Sigmoid colon (tissue), 7 donors: Measurements from ENCODE around the gene GSTA1. TPM values are rescaled to one million over a fixed set of nuclear protein-coding genes. Genes with fewer than 3 reads are reported as not detected.
"Not testable (repeated sequence)": the region's sequence is repeated elsewhere in the genome, so short reads cannot be mapped to it uniquely, and the experiment has no call there.

ENCODE experiments used
- DNase-seq: peaks from one replicate; pipeline ENCODE4 v3.0.0-alpha.2; 2019
- H3K27ac ChIP-seq, 4 donors: fragments of 200-600 bp; sonication (generic); one replicate each; pipeline ENCODE4 v1.5.1; 2016 to 2019; ENCODE audit warnings: mild to moderate bottlenecking in 1 of 4
- H3K27me3 ChIP-seq, 3 donors: fragments of 200-600 bp; sonication (generic); one replicate each; pipeline ENCODE4 v1.5.1; 2019; ENCODE audit warnings: mild to moderate bottlenecking in 1 of 3
- H3K36me3 ChIP-seq, 4 donors: fragments of 200-600 bp; sonication (generic); one replicate each; pipeline ENCODE4 v1.5.1; 2016 to 2019
- H3K4me1 ChIP-seq, 4 donors: fragments of 200-600 bp; sonication (generic); one replicate each; pipeline ENCODE4 v1.5.1; 2017 to 2019
- H3K4me3 ChIP-seq, 4 donors: fragments of 200-600 bp; sonication (generic); one replicate each; pipeline ENCODE4 v1.5.1; 2017 to 2019; ENCODE audit warnings: mild to moderate bottlenecking in 2 of 4, moderate library complexity in 1 of 4
- H3K9me3 ChIP-seq, 4 donors: fragments of 200-600 bp in 3 of 4; sonication (generic) in 3 of 4; one replicate each; pipeline versions ENCODE4 v1.5.1 to v1.6.1; 2013 to 2019
- EP300 ChIP-seq, 4 donors: sonication (generic); formaldehyde crosslinking; IDR thresholded peaks; one replicate each; pipeline ENCODE4 v1.6.1; 2017; ENCODE audit warnings: antibody characterized with exemption in 4 of 4
- POLR2A ChIP-seq, 2 donors: fragments of 450-650 bp; IDR thresholded peaks; one replicate each; pipeline ENCODE4 v1.6.1; 2016; ENCODE audit warnings: antibody characterized with exemption in 2 of 2, mild to moderate bottlenecking in 2 of 2, moderate library complexity in 2 of 2
- POLR2AphosphoS5 ChIP-seq, 4 donors: sonication (generic); formaldehyde crosslinking; IDR thresholded peaks; one replicate each; pipeline ENCODE4 v1.6.1; 2017; ENCODE audit warnings: antibody characterized with exemption in 4 of 4
- WGBS, 2 donors: extraction: QIAGEN DNeasy Blood & Tissue Kit; methylation state at CpG; one replicate each; pipeline ENCODE4 v1.1.7; 2013; 5-methylcytosine and 5-hydroxymethylcytosine counted together
- intact Hi-C: fragments of 100-400 bp; cut with DNase I; formaldehyde crosslinking; loops from one replicate; pipeline ENCODE4 v1.15.1; 2023
- polyA plus RNA-seq, 3 donors: library from polyadenylated mRNA; stranded (reverse); fragments of 200-250 nt; gene quantifications; one replicate each; pipeline ENCODE4 v1.2.3, GENCODE V29; 2013
- total RNA-seq, 4 donors: library from RNA; depleted of rRNA; stranded (reverse); fragments of >200 nt; gene quantifications; one replicate each; pipeline ENCODE4 v1.1.0, GENCODE V29; 2016
- TF ChIP-seq, protein P1 (sequence below), 4 experiments: fragments of 450-650 bp in 3 of 4; fragments of 200-600 bp in 1 of 4; IDR thresholded peaks; one replicate each; pipeline ENCODE4 v1.5.1; 2016 to 2019; ENCODE audit warnings: antibody characterized with exemption in 4 of 4, mild to moderate bottlenecking in 3 of 4, moderate library complexity in 2 of 4
- donor health status: healthy with polysubstance abuse.
- donor health status: Bipolar disorder and iron deficiency.
- donor health status: healthy.

Gene GSTA1
- total and polyA plus RNA-seq, 7 donors: 0.10 to 19.4 (median 15.6) TPM; not detected in 4

DNA sequence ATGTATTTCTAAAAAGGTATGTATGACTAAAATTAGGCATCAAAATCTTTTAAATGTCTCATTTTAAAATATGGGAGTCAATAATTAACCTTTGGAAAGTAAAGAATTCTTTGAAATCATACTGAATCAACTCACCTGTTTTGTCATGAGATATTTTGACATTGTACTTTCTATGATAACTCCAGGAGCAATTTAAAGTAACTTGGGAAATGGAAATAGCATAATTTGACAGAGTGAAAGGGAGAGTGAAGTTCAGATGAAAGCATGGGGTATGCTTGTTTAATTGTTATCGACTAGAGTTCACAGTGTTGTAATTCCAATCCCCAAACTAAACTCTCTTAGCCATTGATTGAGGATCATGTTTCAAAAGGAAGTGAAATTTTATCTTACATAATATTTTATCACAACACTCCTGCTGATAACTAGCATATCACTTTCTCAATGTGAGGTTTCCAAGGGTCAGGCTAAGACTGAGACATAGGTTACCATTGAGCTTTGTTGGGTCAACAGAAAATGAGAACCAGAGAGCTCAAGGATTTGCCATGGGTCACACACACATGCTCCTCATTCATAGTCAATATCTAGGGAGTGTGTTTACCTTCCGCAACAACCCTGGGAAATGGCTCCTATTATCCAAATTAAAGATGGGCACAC, 2.3 kb downstream of the GSTA1 start:
- TF ChIP-seq, protein P1, sequence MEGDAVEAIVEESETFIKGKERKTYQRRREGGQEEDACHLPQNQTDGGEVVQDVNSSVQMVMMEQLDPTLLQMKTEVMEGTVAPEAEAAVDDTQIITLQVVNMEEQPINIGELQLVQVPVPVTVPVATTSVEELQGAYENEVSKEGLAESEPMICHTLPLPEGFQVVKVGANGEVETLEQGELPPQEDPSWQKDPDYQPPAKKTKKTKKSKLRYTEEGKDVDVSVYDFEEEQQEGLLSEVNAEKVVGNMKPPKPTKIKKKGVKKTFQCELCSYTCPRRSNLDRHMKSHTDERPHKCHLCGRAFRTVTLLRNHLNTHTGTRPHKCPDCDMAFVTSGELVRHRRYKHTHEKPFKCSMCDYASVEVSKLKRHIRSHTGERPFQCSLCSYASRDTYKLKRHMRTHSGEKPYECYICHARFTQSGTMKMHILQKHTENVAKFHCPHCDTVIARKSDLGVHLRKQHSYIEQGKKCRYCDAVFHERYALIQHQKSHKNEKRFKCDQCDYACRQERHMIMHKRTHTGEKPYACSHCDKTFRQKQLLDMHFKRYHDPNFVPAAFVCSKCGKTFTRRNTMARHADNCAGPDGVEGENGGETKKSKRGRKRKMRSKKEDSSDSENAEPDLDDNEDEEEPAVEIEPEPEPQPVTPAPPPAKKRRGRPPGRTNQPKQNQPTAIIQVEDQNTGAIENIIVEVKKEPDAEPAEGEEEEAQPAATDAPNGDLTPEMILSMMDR (IDR thresholded peaks at IDR 0.05): no peak
- TF ChIP-seq EP300 (IDR thresholded peaks at IDR 0.05): no peak
- TF ChIP-seq POLR2AphosphoS5 (IDR thresholded peaks at IDR 0.05): no peak
- no peak for TF ChIP-seq POLR2A (IDR thresholded peaks at IDR 0.05)
- H3K36me3 ChIP-seq: no peaks in the 10 kb centered on the region
- H3K27ac ChIP-seq: no peak overlapping the region
- no peaks in the 10 kb centered on the region for H3K4me1 ChIP-seq
- no peak for DNase-seq
- intact Hi-C loops: no loop called here
- H3K4me3 ChIP-seq: no peak overlapping the region
- H3K9me3 ChIP-seq: no peaks in the 10 kb centered on the region
- H3K27me3 ChIP-seq: no peaks in the 10 kb centered on the region
- WGBS, 2 donors: 66 to 84% methylated on average over 2 of the region's 2 CpGs

DNA sequence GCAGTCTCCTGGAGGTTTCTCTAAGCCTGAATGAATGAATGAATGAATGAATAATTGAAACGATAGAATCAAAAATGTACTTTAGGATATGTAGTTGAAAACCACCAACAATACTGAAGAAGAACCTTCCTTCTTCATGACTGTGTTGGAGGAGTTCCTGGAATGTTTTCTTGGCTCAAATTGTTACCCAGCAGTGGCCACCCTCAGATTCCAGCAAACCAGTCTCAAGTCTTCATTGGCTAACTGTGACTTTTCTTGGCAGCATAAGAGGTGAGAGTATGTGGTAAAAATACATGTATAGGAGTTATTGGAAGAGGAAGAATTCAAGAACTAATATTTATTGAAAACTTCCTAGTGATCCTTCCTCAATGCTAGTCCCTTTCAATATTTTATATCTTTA, 4.3 kb downstream of the GSTA1 start:
- H3K27ac ChIP-seq, H3K36me3 ChIP-seq, intact Hi-C loops, H3K4me1 ChIP-seq, DNase-seq, H3K4me3 ChIP-seq, H3K9me3 ChIP-seq, H3K27me3 ChIP-seq: not testable (repeated sequence)
- WGBS, 2 donors: 86 to 88% methylated on average over 1 of the region's 1 CpG

DNA sequence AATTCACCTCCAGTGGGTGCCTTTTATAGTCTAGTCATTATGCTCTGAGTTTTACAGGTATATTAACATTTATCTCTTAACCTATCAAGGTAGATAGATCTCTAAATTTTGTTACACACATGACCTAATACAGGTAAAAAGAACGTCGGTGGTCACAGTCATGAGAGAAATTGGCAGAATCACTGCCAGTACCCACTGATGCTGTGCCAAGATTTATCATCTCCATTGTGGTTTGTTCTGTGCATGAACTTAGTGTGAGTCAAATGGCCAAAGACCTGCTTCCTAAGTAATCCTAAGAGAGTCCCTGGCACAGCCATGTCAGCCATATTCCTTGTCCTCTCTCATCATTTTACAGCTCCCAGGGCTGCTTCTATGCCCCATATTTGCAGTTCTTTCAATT, 9.2 kb downstream of the GSTA1 start:
- H3K36me3 ChIP-seq, DNase-seq, H3K27ac ChIP-seq, intact Hi-C loops, H3K27me3 ChIP-seq, H3K4me1 ChIP-seq, H3K9me3 ChIP-seq, H3K4me3 ChIP-seq: not testable (repeated sequence)
- 90 to 92% methylated on average over 2 of the region's 2 CpGs for WGBS, 2 donors

DNA sequence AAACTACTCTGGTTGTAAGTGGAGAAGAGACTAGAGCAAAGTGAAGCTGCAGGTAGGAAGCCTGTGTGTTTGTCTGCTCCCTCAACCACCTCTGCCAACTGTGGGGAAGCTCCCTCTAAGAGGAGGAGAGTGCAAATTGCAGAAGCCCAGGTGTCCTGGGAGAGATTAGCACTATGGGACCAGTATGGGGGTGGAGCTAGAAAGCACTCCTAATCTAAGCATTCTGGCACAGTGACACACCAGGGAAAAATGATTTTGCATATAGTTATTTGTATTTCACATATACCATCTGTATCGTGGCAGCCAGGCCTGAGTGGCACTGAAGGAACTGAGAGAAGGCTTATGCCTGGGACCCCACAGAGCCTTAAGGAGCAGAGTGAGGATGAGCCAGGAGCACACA, 12.8 kb downstream of the GSTA1 start:
- WGBS, 2 donors: 0% methylated on average over 1 of the region's 1 CpG
- no peaks in the 10 kb centered on the region for H3K36me3 ChIP-seq
- intact Hi-C loops: no loop called here
- no peak for DNase-seq
- no peaks in the 10 kb centered on the region for H3K4me1 ChIP-seq
- H3K9me3 ChIP-seq: peaks cover 0 to 3% (median 0%) of the 10 kb centered on the region in 4 donors
- no peaks in the 10 kb centered on the region for H3K27me3 ChIP-seq
- no peak for TF ChIP-seq POLR2A (IDR thresholded peaks at IDR 0.05)
- no peak for TF ChIP-seq EP300 (IDR thresholded peaks at IDR 0.05)
- TF ChIP-seq, protein P1 (IDR thresholded peaks at IDR 0.05): no peak
- no peak for TF ChIP-seq POLR2AphosphoS5 (IDR thresholded peaks at IDR 0.05)
- no peak overlapping the region for H3K4me3 ChIP-seq
- no peak overlapping the region for H3K27ac ChIP-seq

DNA sequence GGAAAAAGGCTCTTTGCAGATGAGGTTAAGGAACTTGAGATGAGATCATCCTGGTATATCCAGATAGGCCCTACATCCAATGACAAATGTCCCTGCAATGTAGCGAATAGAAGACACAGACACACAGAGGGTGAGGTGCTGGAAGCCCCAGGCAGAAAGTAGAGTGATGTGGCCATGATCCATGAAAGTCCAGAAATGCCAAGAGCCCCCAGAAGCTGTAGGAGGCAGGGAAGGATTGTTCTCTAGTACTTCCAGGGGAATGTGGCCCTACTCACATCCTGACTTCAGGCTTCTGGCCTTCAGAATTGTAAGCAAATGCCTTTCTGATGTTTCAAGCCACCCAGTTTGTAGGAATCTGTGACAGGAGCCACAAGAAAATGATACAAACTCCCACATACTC, 14.0 kb downstream of the GSTA1 start:
- H3K27ac ChIP-seq, H3K27me3 ChIP-seq, H3K4me3 ChIP-seq, DNase-seq, H3K9me3 ChIP-seq, intact Hi-C loops, H3K4me1 ChIP-seq, H3K36me3 ChIP-seq: not testable (repeated sequence)
- WGBS, 2 donors: 91 to 92% methylated on average over 1 of the region's 1 CpG

DNA sequence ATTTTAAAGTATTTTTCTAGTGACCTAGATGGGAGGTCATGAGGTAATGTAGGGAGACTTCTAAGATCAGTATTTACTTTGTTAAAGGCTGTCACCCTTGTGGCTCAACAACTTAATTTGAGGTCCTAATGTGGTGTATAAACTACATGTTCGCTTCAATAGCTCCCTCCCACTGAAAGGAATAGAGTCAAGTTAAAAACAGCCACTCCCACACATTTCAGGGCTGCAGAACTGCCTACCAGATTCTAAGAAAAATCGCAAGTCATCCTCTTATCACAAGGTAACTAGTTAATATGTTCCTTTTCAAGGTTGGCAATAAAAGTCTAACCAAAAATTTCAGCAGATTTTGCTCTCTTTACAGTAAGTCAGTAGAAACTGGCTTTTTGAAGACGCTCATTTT, 15.1 kb downstream of the GSTA1 start:
- intact Hi-C loops: no loop called here
- no peak for DNase-seq

More for the DNA sequence above, 15.1 kb downstream of the GSTA1 start:
- H3K36me3 ChIP-seq: no peaks in the 10 kb centered on the region
- 18 to 37% methylated on average over 3 of the region's 3 CpGs for WGBS, 2 donors
- no peaks in the 10 kb centered on the region for H3K4me1 ChIP-seq
- H3K4me3 ChIP-seq: no peak overlapping the region
- H3K27ac ChIP-seq: no peak overlapping the region
- TF ChIP-seq POLR2A (IDR thresholded peaks at IDR 0.05): no peak
- TF ChIP-seq, protein P1 (IDR thresholded peaks at IDR 0.05): no peak
- TF ChIP-seq POLR2AphosphoS5 (IDR thresholded peaks at IDR 0.05): no peak
- TF ChIP-seq EP300 (IDR thresholded peaks at IDR 0.05): no peak
- no peaks in the 10 kb centered on the region for H3K27me3 ChIP-seq
- peaks cover 0 to 3% (median 0%) of the 10 kb centered on the region in 4 donors for H3K9me3 ChIP-seq
